Right lobe of liver (tissue), 6 donors: ENCODE results near the gene IL23R. TPM values are rescaled to one million over a fixed set of nuclear protein-coding genes. Genes with fewer than 3 reads are reported as not detected.

Experiments used
- ATAC-seq, 4 donors: fragments of 200-7000 bp; cut with Tn5 transposase; one replicate each; pipeline ENCODE4 v1.9.1; 2020; ENCODE audit warnings: mild to moderate bottlenecking in 4 of 4, moderate library complexity in 4 of 4
- DNase-seq, 3 donors: peaks; one replicate each; pipeline ENCODE4 v3.0.0-alpha.2; 2020
- H3K27ac ChIP-seq, 3 donors: fragments of 200-600 bp; one replicate each; pipeline ENCODE4 v1.8.0; 2022
- H3K27me3 ChIP-seq, 2 donors: fragments of 200-600 bp; one replicate each; pipeline ENCODE4 v1.8.0; 2022
- H3K36me3 ChIP-seq, 4 donors: fragments of 200-600 bp; sonication (generic) in 1 of 4; one replicate each; pipeline versions ENCODE4 v1.5.1 to v1.8.0; 2017 to 2022; ENCODE audit warnings: control low read depth in 1 of 4
- H3K4me1 ChIP-seq, 4 donors: fragments of 200-600 bp; sonication (generic) in 1 of 4; one replicate each; pipeline versions ENCODE4 v1.5.1 to v1.8.0; 2017 to 2022; ENCODE audit warnings: control low read depth in 1 of 4
- H3K4me3 ChIP-seq, 3 donors: fragments of 200-600 bp; one replicate each; pipeline ENCODE4 v1.8.0; 2022
- H3K9me3 ChIP-seq, 4 donors: fragments of 200-600 bp; sonication (generic) in 1 of 4; one replicate each; pipeline versions ENCODE4 v1.5.1 to v1.8.0; 2017 to 2022; ENCODE audit warnings: control low read depth in 1 of 4
- POLR2A ChIP-seq: fragments of 450-650 bp; IDR thresholded peaks from one replicate; pipeline ENCODE4 v1.6.1; 2017; ENCODE audit warnings: antibody characterized with exemption, mild to moderate bottlenecking
- WGBS: methylation state at CpG from one replicate; pipeline ENCODE4 v1.1.6; 2018; ENCODE audit warnings: low coverage, low lambda C conversion rate; ENCODE audit not compliant: insufficient coverage; ENCODE audit errors: missing lambda C conversion rate; 5-methylcytosine and 5-hydroxymethylcytosine counted together
- intact Hi-C, 2 donors: fragments of 100-400 bp; cut with DNase I; formaldehyde crosslinking; loops; one replicate each; pipeline versions ENCODE4 v1.11.2 to v1.14.1; 2022
- total RNA-seq, 6 experiments: library from RNA; depleted of rRNA in 2 of 6; stranded (reverse); fragments of >200 nt in 2 of 6; fragmentation: NEBNext Ultra II Directional in 3 of 6; extraction: Animal tissue kit (Norgen Biotek cat#: 25700) in 3 of 6; gene quantifications; one replicate each; pipeline versions ENCODE4 v1.1.0 to v1.2.4, GENCODE V29; 2016 to 2023
- TF ChIP-seq, protein P1 (sequence below), 4 donors: fragments of 200-600 bp in 3 of 4; fragments of 450-650 bp in 1 of 4; IDR thresholded peaks; one replicate each; pipeline versions ENCODE4 v1.5.1 to v1.8.0; 2016 to 2022; ENCODE audit warnings: antibody characterized with exemption in 4 of 4, mild to moderate bottlenecking in 2 of 4
- donor health status: DM: no; HTN: yes; CAD: no.
- donor health status: DM: no; HTN: no; CAD: no.
- donor health status: DM: no; HTN: no; CAD: no.
- donor health status: DM: no; HTN: yes; CAD: no.
- donor health status: DM: no; HTN: yes; CAD: no.

The IL23R gene
- total RNA-seq, 6 experiments from 2014 or later, result 0.12 TPM; not detected in 5

DNA sequence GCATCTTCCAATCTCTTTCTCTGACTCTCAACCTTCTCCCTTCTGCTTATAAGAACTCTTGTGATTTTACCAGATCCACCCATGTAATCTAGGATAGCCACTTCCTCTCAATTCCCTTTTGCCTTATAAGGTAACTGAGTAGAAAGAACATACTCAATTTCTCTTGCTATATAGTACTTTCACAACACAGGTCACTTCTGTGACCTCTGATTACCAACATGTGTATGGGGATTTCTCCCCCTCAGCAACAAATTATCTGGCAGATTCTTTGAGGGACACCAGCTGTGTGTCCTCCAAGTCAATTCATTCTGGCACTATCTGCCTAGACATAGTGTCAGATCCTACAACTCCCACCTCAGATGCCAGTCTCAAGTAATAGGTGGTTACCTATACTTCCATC is 62.5 kb downstream of the IL23R start:
- ATAC-seq (no peak), DNase-seq (no peak)
- Histone ChIP-seq H3K27me3 (no peaks in the 10 kb centered on the region), H3K27ac (no peak overlapping the region), H3K4me3 (no peak overlapping the region), H3K36me3 (no peaks in the 10 kb centered on the region), H3K4me1 (no peaks in the 10 kb centered on the region), H3K9me3 (no peaks in the 10 kb centered on the region)
- intact Hi-C loops, result loop anchor here in 1 of 2 donors (10.0 kb wide), 1 partner anchor 256 kb away; no protein-coding TSS in a partner anchor
- TF ChIP-seq, protein P1, sequence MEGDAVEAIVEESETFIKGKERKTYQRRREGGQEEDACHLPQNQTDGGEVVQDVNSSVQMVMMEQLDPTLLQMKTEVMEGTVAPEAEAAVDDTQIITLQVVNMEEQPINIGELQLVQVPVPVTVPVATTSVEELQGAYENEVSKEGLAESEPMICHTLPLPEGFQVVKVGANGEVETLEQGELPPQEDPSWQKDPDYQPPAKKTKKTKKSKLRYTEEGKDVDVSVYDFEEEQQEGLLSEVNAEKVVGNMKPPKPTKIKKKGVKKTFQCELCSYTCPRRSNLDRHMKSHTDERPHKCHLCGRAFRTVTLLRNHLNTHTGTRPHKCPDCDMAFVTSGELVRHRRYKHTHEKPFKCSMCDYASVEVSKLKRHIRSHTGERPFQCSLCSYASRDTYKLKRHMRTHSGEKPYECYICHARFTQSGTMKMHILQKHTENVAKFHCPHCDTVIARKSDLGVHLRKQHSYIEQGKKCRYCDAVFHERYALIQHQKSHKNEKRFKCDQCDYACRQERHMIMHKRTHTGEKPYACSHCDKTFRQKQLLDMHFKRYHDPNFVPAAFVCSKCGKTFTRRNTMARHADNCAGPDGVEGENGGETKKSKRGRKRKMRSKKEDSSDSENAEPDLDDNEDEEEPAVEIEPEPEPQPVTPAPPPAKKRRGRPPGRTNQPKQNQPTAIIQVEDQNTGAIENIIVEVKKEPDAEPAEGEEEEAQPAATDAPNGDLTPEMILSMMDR (IDR thresholded peaks at IDR 0.05), result no peak
- no peak for TF ChIP-seq POLR2A

DNA sequence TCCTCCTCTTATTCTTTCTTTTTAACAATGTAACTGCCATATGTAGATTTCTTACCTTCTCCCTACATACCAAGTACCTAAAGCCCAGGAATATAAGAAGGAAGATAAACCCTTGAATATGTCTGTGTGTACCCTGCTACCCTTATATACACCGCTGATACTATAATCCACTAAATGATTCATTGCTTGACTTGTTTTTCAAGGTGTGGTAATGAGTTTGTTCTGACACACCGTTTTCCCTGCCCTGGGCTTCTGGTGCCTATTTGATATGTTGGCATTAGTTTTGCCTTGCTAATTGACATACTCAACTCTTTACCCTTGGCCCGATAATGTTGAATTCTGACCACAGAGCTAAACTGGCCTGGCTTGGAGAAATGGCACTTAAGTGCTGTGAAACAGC is 64.3 kb downstream of the IL23R start:
- WGBS, result 63% methylated on average over 3 of the region's 3 CpGs
- intact Hi-C loops, result no loop called here

DNA sequence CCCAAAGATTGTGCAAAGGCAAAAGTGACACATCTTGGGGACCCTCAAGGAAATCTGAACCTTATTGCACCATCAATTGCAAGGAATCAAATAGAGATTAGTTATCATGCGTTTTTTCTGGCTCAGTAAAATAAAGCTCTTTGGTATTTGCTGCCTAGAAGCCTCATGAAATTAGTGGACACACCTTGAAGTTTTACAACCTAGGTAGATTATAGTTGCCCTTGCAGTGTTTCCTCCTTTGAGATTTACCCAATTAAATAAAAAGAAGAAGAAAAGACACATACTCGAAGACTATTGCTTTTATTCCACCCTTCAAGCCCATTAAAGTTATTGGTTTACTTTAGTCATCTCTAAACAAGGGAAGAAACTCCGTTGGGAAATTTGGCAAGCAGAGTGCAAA is 70.0 kb downstream of the IL23R start:
- TF ChIP-seq POLR2A, result no peak
- TF ChIP-seq, protein P1 (IDR thresholded peaks at IDR 0.05), result no peak
- no peak for DNase-seq
- Histone ChIP-seq H3K4me3 (no peak overlapping the region), H3K27ac (no peak overlapping the region), H3K36me3 (no peaks in the 10 kb centered on the region), H3K27me3 (no peaks in the 10 kb centered on the region), H3K9me3 (no peaks in the 10 kb centered on the region), H3K4me1 (no peaks in the 10 kb centered on the region)
- intact Hi-C loops, result no loop called here
- WGBS, result 30% methylated on average over 3 of the region's 3 CpGs
- no peak for ATAC-seq

More for the DNA sequence above, 64.3 kb downstream of the IL23R start:
- TF ChIP-seq POLR2A, result no peak
- TF ChIP-seq, protein P1 (IDR thresholded peaks at IDR 0.05), result no peak
- no peak overlapping the region for H3K27ac ChIP-seq
- no peaks in the 10 kb centered on the region for H3K4me1 ChIP-seq
- DNase-seq (no peak), ATAC-seq (no peak)
- H3K27me3 ChIP-seq, result no peaks in the 10 kb centered on the region
- H3K36me3 ChIP-seq, result no peaks in the 10 kb centered on the region
- no peak overlapping the region for H3K4me3 ChIP-seq
- no peaks in the 10 kb centered on the region for H3K9me3 ChIP-seq

DNA sequence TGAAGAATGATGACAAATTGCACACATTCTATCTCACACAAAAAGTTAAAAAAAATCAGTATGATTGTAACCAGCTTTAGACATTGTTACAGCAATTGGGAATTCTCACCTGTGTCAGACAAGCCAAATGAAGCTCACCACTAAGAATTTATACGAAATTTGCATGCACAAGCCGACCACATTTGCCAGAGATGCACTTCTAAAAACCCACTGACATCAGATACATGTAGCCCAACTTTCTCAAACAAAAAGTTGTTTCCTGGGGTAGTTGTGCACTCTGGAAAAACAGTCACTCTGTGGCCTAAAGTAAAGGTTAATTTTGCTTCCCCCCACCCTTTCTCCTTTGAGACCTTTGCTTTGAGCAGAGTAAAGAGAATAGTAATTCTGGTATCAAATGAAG is 73.5 kb downstream of the IL23R start:
- Histone ChIP-seq H3K27ac (no peak overlapping the region), H3K27me3 (no peaks in the 10 kb centered on the region), H3K4me1 (no peaks in the 10 kb centered on the region), H3K4me3 (no peak overlapping the region), H3K36me3 (no peaks in the 10 kb centered on the region), H3K9me3 (no peaks in the 10 kb centered on the region)
- DNase-seq (no peak), ATAC-seq (no peak)
- TF ChIP-seq, protein P1 (IDR thresholded peaks at IDR 0.05), result no peak
- no peak for TF ChIP-seq POLR2A
- 50% methylated on average over 2 of the region's 2 CpGs for WGBS
- intact Hi-C loops, result no loop called here

DNA sequence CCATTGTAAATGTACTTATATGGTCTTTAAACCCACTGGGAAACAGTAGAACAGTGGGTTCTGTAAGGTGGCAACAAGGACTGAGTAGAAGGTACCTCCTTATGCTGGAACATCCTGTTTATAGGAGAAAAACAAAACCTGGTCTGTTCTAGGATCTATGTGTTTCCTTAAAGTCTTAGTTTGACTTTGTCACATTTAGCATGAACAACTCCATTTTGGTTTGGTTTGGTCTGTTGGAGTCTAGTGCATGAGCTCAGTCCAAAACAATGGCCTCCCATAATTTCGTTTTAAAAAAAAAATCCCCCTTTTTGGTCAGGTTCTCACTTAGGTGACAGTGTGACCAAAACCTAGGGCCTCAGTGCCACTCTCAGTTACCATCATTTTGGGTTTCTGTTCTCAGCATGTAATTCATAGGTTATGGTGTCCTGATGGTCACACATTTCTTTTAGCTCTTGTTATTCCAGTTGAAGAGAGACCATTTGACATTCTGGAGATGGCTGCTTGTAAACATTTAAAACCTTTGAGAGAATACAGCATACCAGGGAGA is 75.0 kb downstream of the IL23R start:
- no peak for ATAC-seq
- 0% methylated on average over 1 of the region's 1 CpG for WGBS
- no peak for DNase-seq
- intact Hi-C loops, result no loop called here
- TF ChIP-seq POLR2A, result no peak
- TF ChIP-seq, protein P1 (IDR thresholded peaks at IDR 0.05), result no peak
- Histone ChIP-seq H3K4me3 (no peak overlapping the region), H3K36me3 (no peaks in the 10 kb centered on the region), H3K27me3 (no peaks in the 10 kb centered on the region), H3K27ac (no peak overlapping the region), H3K9me3 (no peaks in the 10 kb centered on the region), H3K4me1 (no peaks in the 10 kb centered on the region)
